ENCODE data around the gene PPWD1. TPM values are rescaled to one million over a fixed set of nuclear protein-coding genes. Genes with fewer than 3 reads are reported as not detected.
"Not testable (repeated sequence)": the region's sequence is repeated elsewhere in the genome, so short reads cannot be mapped to it uniquely, and the experiment has no call there.

The PPWD1 gene
- polyA plus RNA-seq, 4 donors: 64.0 to 90.9 (median 77.8) TPM

GRCh38 chr5:65621961-65622360 lies 58.9 kb downstream of the PPWD1 start:
- DNase-seq (ENCODE audit: low read depth in 4 of 4, low spot score in 3 of 4): not testable (repeated sequence)

- DNase-seq (ENCODE audit: low read depth in 4 of 4, low spot score in 3 of 4): no peak
These were observed 60.4 kb downstream of the PPWD1 start for GRCh38 chr5:65623482-65623881.

- DNase-seq (ENCODE audit: low read depth in 4 of 4, low spot score in 3 of 4): peak; percentile 88 to 92 (median 90)
These were observed 61.0 kb downstream of the PPWD1 start, which contains the start of gene TRIM23 for GRCh38 chr5:65624025-65624570. TSS of gene TRIM23 (minus strand) at chr5:65624333. CDS start at chr5:65624274, 59 bp downstream.

GRCh38 chr5:65624571-65625555 lies 61.8 kb downstream of the PPWD1 start, which contains the start of the genes SHLD3 and TRAPPC13:
TSS of gene SHLD3 (plus strand) at chr5:65625027. CDS start at chr5:65629588, 4,561 bp downstream.
TSS of gene TRAPPC13 (plus strand) at chr5:65625027. CDS start at chr5:65625061, 34 bp downstream.
- peak; percentile 84 to 92 (median 88) for DNase-seq (ENCODE audit: low read depth in 4 of 4, low spot score in 3 of 4)

- DNase-seq (ENCODE audit: low read depth in 4 of 4, low spot score in 3 of 4): no peak
These were observed 62.6 kb downstream of the PPWD1 start for GRCh38 chr5:65625743-65626142.

- DNase-seq (ENCODE audit: low read depth in 4 of 4, low spot score in 3 of 4): no peak
These were observed 67.9 kb downstream of the PPWD1 start for GRCh38 chr5:65630981-65631380.

Other genes starting within 250 kb of the PPWD1 start
- 1 to 10 TPM; 2.6 to 8.1 (median 3.0) TPM for gene ADAMTS6, start 81.4 kb upstream of the PPWD1 start, polyA plus RNA-seq (ENCODE audit: insufficient read length in 4 of 4)
- gene CENPK, start 128 bp upstream of the PPWD1 start, polyA plus RNA-seq (ENCODE audit: insufficient read length in 4 of 4): 10 to 100 TPM; 32.0 to 40.1 (median 37.3) TPM
- 10 to 100 TPM; 23.9 to 26.1 (median 24.5) TPM for gene TRIM23, start 61.0 kb downstream of the PPWD1 start, polyA plus RNA-seq (ENCODE audit: insufficient read length in 4 of 4)
- gene SHLD3, start 61.7 kb downstream of the PPWD1 start, polyA plus RNA-seq (ENCODE audit: insufficient read length in 4 of 4): 1 to 10 TPM; 3.5 to 5.5 (median 4.2) TPM
- 10 to 100 TPM; 27.1 to 35.7 (median 33.0) TPM for gene TRAPPC13, start 61.7 kb downstream of the PPWD1 start, polyA plus RNA-seq (ENCODE audit: insufficient read length in 4 of 4)
- gene SGTB, start 158.8 kb downstream of the PPWD1 start, polyA plus RNA-seq (ENCODE audit: insufficient read length in 4 of 4): 10 to 100 TPM in 3 of 4 donors, 1 to 10 TPM in 1; 8.6 to 10.7 (median 10.2) TPM
- gene NLN, start 158.9 kb downstream of the PPWD1 start, polyA plus RNA-seq (ENCODE audit: insufficient read length in 4 of 4): 10 to 100 TPM; 20.0 to 46.3 (median 34.7) TPM